OCI-LY7 (cell line): ENCODE data around the gene COL23A1. TPM values are rescaled to one million over a fixed set of nuclear protein-coding genes. Genes with fewer than 3 reads are reported as not detected.
"Not testable (repeated sequence)": the region's sequence is repeated elsewhere in the genome, so short reads cannot be mapped to it uniquely, and the experiment has no call there.

Source experiments
- BruUV-seq: library from RNA; stranded (reverse); fragments of 400-500 nt; replicated peaks from 2 replicates; lab custom pipeline; 2021; lab: Mats Ljungman, UMichigan
- CTCF ChIA-PET: fragments of 300-600 bp; sonication (Branson Sonifier 250); formaldehyde crosslinking; loops from one replicate; lab custom pipeline; 2022; ENCODE audit warnings: antibody characterized with exemption; ENCODE audit not compliant: unreplicated experiment; lab: Charles Lee
- POLR2A ChIA-PET: fragments of 300-600 bp; sonication (Branson Sonifier 250); formaldehyde crosslinking; loops from one replicate; lab custom pipeline; 2022; ENCODE audit warnings: antibody characterized with exemption; lab: Charles Lee
- DNase-seq: peaks from one replicate; pipeline ENCODE4 v3.0.0-alpha.2; 2015; ENCODE audit warnings: low spot score
- H2AFZ ChIP-seq: fragments of 200-600 bp; sonication (generic), shearing (Covaris generic); 2 replicates; pipeline ENCODE4 v1.6.1; 2014; ENCODE audit warnings: mild to moderate bottlenecking, antibody characterized with exemption, low read length, moderate library complexity
- H3K27ac ChIP-seq: fragments of 200-600 bp; sonication (generic); 2 replicates; pipeline ENCODE4 v1.5.1; 2014; ENCODE audit warnings: mixed run types, low read depth, mild to moderate bottlenecking, moderate library complexity, low read length, inconsistent platforms; ENCODE audit not compliant: poor library complexity, severe bottlenecking
- H3K36me3 ChIP-seq: fragments of 200-600 bp; sonication (generic); 2 replicates; pipeline ENCODE4 v1.6.1; 2014; ENCODE audit warnings: mild to moderate bottlenecking, antibody characterized with exemption, low read length, moderate library complexity, mixed read lengths; ENCODE audit not compliant: insufficient read depth
- H3K4me1 ChIP-seq: fragments of 200-600 bp; sonication (generic); 2 replicates; pipeline ENCODE4 v1.5.1; 2014; ENCODE audit warnings: mild to moderate bottlenecking, low read length; ENCODE audit not compliant: insufficient read depth, poor library complexity, severe bottlenecking
- H3K4me2 ChIP-seq: fragments of 200-600 bp; sonication (generic); 2 replicates; pipeline ENCODE4 v1.6.1; 2014; ENCODE audit warnings: mild to moderate bottlenecking, low read length
- H3K4me3 ChIP-seq: fragments of 200-600 bp; sonication (generic); 2 replicates; pipeline ENCODE4 v1.5.1; 2014; ENCODE audit warnings: mild to moderate bottlenecking, low read depth, low read length; ENCODE audit not compliant: poor library complexity, severe bottlenecking
- H3K79me2 ChIP-seq: fragments of 200-600 bp; sonication (generic); 2 replicates; pipeline ENCODE4 v1.6.1; 2016; ENCODE audit warnings: low read depth, mild to moderate bottlenecking, low read length, moderate library complexity, mixed read lengths; ENCODE audit not compliant: insufficient read depth
- H3K9me2 ChIP-seq: fragments of 200-600 bp; sonication (generic); 2 replicates; pipeline ENCODE4 v1.6.1; 2016; ENCODE audit warnings: mild to moderate bottlenecking, low read length, mixed read lengths; ENCODE audit not compliant: insufficient read depth
- H3K9me3 ChIP-seq: fragments of 200-600 bp; sonication (generic); 2 replicates; pipeline ENCODE4 v1.6.1; 2014; ENCODE audit warnings: mild to moderate bottlenecking, mixed run types, low read length, mixed read lengths
- H4K20me1 ChIP-seq: fragments of 200-600 bp; sonication (generic); 2 replicates; pipeline ENCODE4 v1.6.1; 2014; ENCODE audit warnings: mild to moderate bottlenecking, antibody characterized with exemption, low read length, moderate library complexity, mixed read lengths; ENCODE audit not compliant: insufficient read depth
- EZH2phosphoT487 ChIP-seq: fragments of 200-600 bp; sonication (generic); IDR thresholded peaks from 2 replicates; pipeline ENCODE4 v1.6.1; 2018; ENCODE audit warnings: low read depth, borderline replicate concordance, mild to moderate bottlenecking, mixed run types, antibody characterized with exemption, low read length, moderate library complexity, mixed read lengths
- intact Hi-C: fragments of 100-400 bp; cut with micrococcal nuclease; formaldehyde crosslinking; loops from one replicate; pipeline ENCODE4 v1.10.0; 2022; ENCODE audit not compliant: unreplicated experiment
- total RNA-seq, 2 experiments: library from RNA; depleted of rRNA in 1 of 2; stranded (reverse); fragments of >200 nt in 1 of 2; shearing (Covaris generic) in 1 of 2; gene quantifications; 2 replicates each; pipeline ENCODE4 v1.2.3, GENCODE V29; 2014 to 2022
- TF ChIP-seq, protein P1 (sequence below): fragments of 200-600 bp; sonication (generic); conservative IDR thresholded peaks from 2 replicates; pipeline ENCODE4 v1.5.1; 2014; ENCODE audit warnings: mild to moderate bottlenecking, antibody characterized with exemption, low read length, moderate library complexity, mixed read lengths

The COL23A1 gene
- total RNA-seq, 2 experiments from 2014 or later, result 0.53 TPM; not detected in 1

DNA sequence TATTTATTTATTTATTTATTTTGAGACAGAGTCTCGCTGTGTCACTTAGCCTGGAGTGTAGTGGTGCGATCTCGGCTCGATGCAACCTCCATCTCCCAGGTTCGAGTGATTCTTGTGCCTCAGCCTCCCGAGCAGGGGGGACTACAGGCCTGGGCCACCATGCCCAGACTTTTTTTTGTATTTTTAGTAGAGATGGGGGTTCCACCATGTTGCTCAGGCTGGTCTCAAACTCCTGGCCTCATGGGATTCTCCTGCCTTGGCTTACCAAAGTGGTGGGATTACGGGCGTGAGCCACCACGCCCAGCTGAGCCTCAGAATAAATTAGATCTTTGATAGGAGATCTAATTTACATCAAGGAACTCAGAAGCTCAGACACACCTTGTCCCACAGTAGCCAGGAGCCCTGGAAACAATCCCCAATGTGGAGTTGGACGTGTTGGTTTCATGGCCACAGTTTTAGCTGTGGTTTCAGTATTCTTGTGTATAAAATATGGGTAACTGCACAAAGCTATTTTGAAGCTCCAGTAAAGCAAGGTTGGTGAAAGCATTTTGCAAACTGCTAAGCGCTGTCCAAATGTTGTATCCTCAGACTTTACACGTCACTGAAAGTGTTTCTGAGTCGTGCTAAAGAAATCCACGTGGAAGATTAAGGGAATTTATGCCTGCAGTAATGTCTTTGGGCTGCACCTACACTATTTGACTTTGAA, 388.8 kb downstream of the COL23A1 start:
- peaks cover 5% of the 10 kb centered on the region for H3K4me1 ChIP-seq
- peaks cover 11% of the 10 kb centered on the region for H4K20me1 ChIP-seq
- no peak overlapping the region for H3K4me3 ChIP-seq
- no peak for TF ChIP-seq EZH2phosphoT487
- no peak overlapping the region for H3K27ac ChIP-seq
- H2AFZ ChIP-seq, result no peak overlapping the region
- peaks cover 33% of the 10 kb centered on the region for H3K79me2 ChIP-seq
- H3K9me3 ChIP-seq, result no peaks in the 10 kb centered on the region
- BruUV-seq, result no TSS peak
- no peaks in the 10 kb centered on the region for H3K9me2 ChIP-seq
- intact Hi-C loops, result no loop called here
- no peak for DNase-seq
- CTCF ChIA-PET, result no interaction called here
- H3K4me2 ChIP-seq, result no peak overlapping the region
- POLR2A ChIA-PET, result interaction anchor here (0.6 to 1.2 kb wide), 5 partner anchors 20 to 609 kb away, joined by 3 to 7 read pairs (median 3); partner anchors contain the start of gene TMED9
- peaks cover 20% of the 10 kb centered on the region for H3K36me3 ChIP-seq

DNA sequence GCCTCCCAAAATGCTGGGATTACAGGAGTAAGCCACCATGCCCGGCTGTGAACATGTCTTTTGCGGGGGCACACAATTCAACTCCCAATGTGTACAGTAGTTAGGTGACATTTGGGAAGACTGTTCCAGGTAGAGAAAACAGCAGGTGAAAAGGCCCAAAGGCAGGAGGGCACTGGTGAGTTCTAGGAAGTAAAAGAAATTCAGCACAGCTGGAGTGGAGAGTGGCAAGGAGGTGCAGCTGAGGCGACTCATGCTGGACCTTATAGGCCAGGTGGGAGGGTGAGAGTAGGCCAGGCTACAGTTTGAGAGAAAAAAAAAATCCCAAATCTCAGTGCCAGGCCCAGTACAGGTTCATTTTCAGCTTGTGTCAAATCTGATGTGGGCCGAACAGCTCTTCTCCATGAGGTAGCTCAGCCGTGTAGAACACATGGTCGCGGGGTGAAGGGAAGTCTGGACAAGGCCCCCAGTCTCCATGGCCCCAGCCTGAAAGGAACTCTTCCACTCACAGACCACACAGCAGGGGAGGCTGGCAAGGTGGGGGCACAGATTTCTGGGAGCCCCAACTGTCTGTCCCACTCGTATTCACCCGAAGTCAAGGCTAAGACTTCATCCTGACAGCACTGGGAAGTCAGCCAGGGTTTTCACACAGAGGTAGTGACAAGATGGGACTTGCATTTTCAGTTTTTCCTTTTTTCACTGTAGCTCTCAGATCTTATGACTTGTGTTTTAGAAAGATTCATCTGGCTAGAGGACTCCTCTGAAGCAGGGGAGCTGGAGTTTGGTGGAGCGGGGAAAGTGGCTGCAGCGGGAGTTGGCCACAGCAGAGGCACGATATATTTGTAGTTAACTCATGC, 390.4 kb downstream of the COL23A1 start:
- Histone ChIP-seq H3K36me3 (peaks cover 4% of the 10 kb centered on the region; the same call in 1 of the 2 replicates), H3K79me2 (peaks cover 17% of the 10 kb centered on the region; the same call in 1 of the 2 replicates), H2AFZ (no peak overlapping the region), H3K27ac (no peak overlapping the region), H3K9me3 (no peaks in the 10 kb centered on the region), H3K4me3 (no peak overlapping the region), H3K4me2 (no peak overlapping the region), H3K4me1 (no peaks in the 10 kb centered on the region), H4K20me1 (no peaks in the 10 kb centered on the region), H3K9me2 (no peaks in the 10 kb centered on the region)
- intact Hi-C loops, result no loop called here
- no peak for TF ChIP-seq EZH2phosphoT487
- TF ChIP-seq, protein P1, sequence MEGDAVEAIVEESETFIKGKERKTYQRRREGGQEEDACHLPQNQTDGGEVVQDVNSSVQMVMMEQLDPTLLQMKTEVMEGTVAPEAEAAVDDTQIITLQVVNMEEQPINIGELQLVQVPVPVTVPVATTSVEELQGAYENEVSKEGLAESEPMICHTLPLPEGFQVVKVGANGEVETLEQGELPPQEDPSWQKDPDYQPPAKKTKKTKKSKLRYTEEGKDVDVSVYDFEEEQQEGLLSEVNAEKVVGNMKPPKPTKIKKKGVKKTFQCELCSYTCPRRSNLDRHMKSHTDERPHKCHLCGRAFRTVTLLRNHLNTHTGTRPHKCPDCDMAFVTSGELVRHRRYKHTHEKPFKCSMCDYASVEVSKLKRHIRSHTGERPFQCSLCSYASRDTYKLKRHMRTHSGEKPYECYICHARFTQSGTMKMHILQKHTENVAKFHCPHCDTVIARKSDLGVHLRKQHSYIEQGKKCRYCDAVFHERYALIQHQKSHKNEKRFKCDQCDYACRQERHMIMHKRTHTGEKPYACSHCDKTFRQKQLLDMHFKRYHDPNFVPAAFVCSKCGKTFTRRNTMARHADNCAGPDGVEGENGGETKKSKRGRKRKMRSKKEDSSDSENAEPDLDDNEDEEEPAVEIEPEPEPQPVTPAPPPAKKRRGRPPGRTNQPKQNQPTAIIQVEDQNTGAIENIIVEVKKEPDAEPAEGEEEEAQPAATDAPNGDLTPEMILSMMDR, result no peak
- DNase-seq, result no peak
- POLR2A ChIA-PET, result interaction anchor here (1.0 kb wide), 1 partner anchor 44 kb away, joined by 6 read pairs; no protein-coding TSS in a partner anchor
- CTCF ChIA-PET, result no interaction called here
- BruUV-seq, result no TSS peak

DNA sequence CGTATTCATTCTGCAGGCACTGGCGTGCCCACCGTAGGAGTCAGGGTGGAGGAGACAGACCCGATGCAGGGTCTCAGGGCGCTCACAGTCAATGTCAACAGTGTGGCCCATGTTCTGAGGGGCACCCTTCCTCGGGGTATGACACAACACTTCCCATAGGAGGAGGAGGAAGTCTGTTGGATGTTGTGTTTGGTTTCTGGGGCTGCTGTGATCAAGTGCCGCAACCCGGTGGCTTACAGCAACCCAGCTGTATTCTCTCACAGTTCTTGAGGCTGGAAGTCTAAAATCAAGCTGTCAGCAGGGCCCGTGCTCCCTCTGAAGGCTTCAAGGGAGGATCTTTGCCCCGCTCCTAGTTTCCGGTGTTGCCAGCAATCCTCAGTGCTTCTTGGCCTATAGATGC, 391.5 kb downstream of the COL23A1 start:
- no peaks in the 10 kb centered on the region for H3K4me1 ChIP-seq
- intact Hi-C loops, result no loop called here
- H3K4me3 ChIP-seq, result no peak overlapping the region
- no peaks in the 10 kb centered on the region for H3K9me3 ChIP-seq
- H2AFZ ChIP-seq, result no peak overlapping the region
- no peaks in the 10 kb centered on the region for H3K36me3 ChIP-seq
- BruUV-seq, result no TSS peak
- POLR2A ChIA-PET, result no interaction called here
- peaks cover 8% of the 10 kb centered on the region; the same call in 1 of the 2 replicates for H3K79me2 ChIP-seq
- TF ChIP-seq EZH2phosphoT487, result no peak
- TF ChIP-seq, protein P1, result no peak
- no peak for DNase-seq
- H3K27ac ChIP-seq, result no peak overlapping the region
- no peaks in the 10 kb centered on the region for H4K20me1 ChIP-seq
- no peak overlapping the region for H3K4me2 ChIP-seq
- H3K9me2 ChIP-seq, result no peaks in the 10 kb centered on the region
- CTCF ChIA-PET, result no interaction called here

DNA sequence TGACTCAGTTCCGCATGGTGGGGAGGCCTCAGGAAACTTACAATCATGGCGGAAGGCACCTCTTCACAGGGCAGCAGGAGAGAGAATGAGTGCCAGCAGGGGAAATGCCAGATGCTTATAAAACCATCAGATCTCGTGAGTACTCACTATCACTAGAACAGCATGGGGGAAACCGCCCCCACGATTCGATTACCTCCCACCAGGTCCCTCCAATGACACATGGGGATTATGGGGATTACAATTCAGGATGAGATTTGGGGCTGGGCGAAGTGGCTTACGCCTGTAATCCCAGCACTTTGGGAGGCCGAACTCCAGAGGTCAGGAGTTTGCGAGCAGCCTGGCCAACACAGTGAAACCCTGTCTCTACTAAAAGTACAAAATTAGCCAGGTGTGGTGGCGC, 392.0 kb downstream of the COL23A1 start:
- H3K36me3 ChIP-seq, POLR2A ChIA-PET, intact Hi-C loops, BruUV-seq, H4K20me1 ChIP-seq, H3K4me2 ChIP-seq, H3K79me2 ChIP-seq, DNase-seq, H3K27ac ChIP-seq, H3K4me1 ChIP-seq, H2AFZ ChIP-seq, H3K9me3 ChIP-seq, H3K9me2 ChIP-seq, CTCF ChIA-PET, H3K4me3 ChIP-seq: not testable (repeated sequence)
